Measurements from ENCODE around the gene KLHL6. TPM values are rescaled to one million over a fixed set of nuclear protein-coding genes. Genes with fewer than 3 reads are reported as not detected.

Gene KLHL6
- total RNA-seq, 1 experiment from 2014 or later, result not detected

- intact Hi-C loops (cut with micrococcal nuclease; ENCODE audit: unreplicated experiment), result no loop called here
- Histone ChIP-seq H3K4me1 (ENCODE audit: insufficient read depth, low read length, poor library complexity, severe bottlenecking) (no peaks in the 10 kb centered on the region), H3K27me3 (replicated peaks; ENCODE audit: insufficient read depth, low read depth, low read length, poor library complexity) (peaks cover 9% of the 10 kb centered on the region), H3K9me3 (ENCODE audit: low read depth, low read length, poor library complexity, severe bottlenecking) (no peaks in the 10 kb centered on the region), H3K27ac (ENCODE audit: low read depth, low read length, poor library complexity, severe bottlenecking) (no peak overlapping the region), H3K4me3 (ENCODE audit: low read depth, low read length, poor library complexity, severe bottlenecking) (no peak overlapping the region), H3K36me3 (ENCODE audit: insufficient read depth, low read length, poor library complexity, severe bottlenecking) (no peaks in the 10 kb centered on the region)
- no peak for DNase-seq (ENCODE audit: low spot score)
- TF ChIP-seq CTCF (conservative IDR thresholded peaks at IDR 0.05; ENCODE audit: low read depth, low read length) (no peak), EZH2 (IDR thresholded peaks at IDR 0.05; ENCODE audit: borderline replicate concordance, low read depth, low read length, poor library complexity, severe bottlenecking) (no peak)
- POLR2A ChIA-PET (ENCODE audit: low non-redundant PET), result no interaction called here
- CTCF ChIA-PET, result no interaction called here
- BruUV-seq (replicated peaks), result no TSS peak
These were observed 18.2 kb downstream of the KLHL6 start for GRCh38 chr3:183537295-183537730.

- H3K4me3 ChIP-seq (ENCODE audit: low read depth, low read length, poor library complexity, severe bottlenecking), result no peak overlapping the region
- no peaks in the 10 kb centered on the region for H3K36me3 ChIP-seq (ENCODE audit: insufficient read depth, low read length, poor library complexity, severe bottlenecking)
- H3K4me1 ChIP-seq (ENCODE audit: insufficient read depth, low read length, poor library complexity, severe bottlenecking), result no peaks in the 10 kb centered on the region
- H3K27me3 ChIP-seq (replicated peaks; ENCODE audit: insufficient read depth, low read depth, low read length, poor library complexity), result peaks cover 15% of the 10 kb centered on the region
- no TSS peak for BruUV-seq (replicated peaks)
- H3K9me3 ChIP-seq (ENCODE audit: low read depth, low read length, poor library complexity, severe bottlenecking), result no peaks in the 10 kb centered on the region
- H3K27ac ChIP-seq (ENCODE audit: low read depth, low read length, poor library complexity, severe bottlenecking), result no peak overlapping the region
- TF ChIP-seq CTCF (conservative IDR thresholded peaks at IDR 0.05; ENCODE audit: low read depth, low read length), result no peak
- TF ChIP-seq EZH2 (IDR thresholded peaks at IDR 0.05; ENCODE audit: borderline replicate concordance, low read depth, low read length, poor library complexity, severe bottlenecking), result no peak
- CTCF ChIA-PET, result no interaction called here
- DNase-seq (ENCODE audit: low spot score), result no peak
- intact Hi-C loops (cut with micrococcal nuclease; ENCODE audit: unreplicated experiment), result no loop called here
- POLR2A ChIA-PET (ENCODE audit: low non-redundant PET), result no interaction called here
These were observed 19.1 kb downstream of the KLHL6 start for GRCh38 chr3:183536238-183536880.

GRCh38 chr3:183534249-183534648 is 21.3 kb downstream of the KLHL6 start:
- H3K27ac ChIP-seq (ENCODE audit: low read depth, low read length, poor library complexity, severe bottlenecking), result no peak overlapping the region
- H3K9me3 ChIP-seq (ENCODE audit: low read depth, low read length, poor library complexity, severe bottlenecking), result no peaks in the 10 kb centered on the region
- no peak for DNase-seq (ENCODE audit: low spot score)
- H3K4me1 ChIP-seq (ENCODE audit: insufficient read depth, low read length, poor library complexity, severe bottlenecking), result no peaks in the 10 kb centered on the region
- intact Hi-C loops (cut with micrococcal nuclease; ENCODE audit: unreplicated experiment), result no loop called here
- no TSS peak for BruUV-seq (replicated peaks)
- CTCF ChIA-PET, result no interaction called here
- POLR2A ChIA-PET (ENCODE audit: low non-redundant PET), result no interaction called here
- peaks cover 15% of the 10 kb centered on the region for H3K27me3 ChIP-seq (replicated peaks; ENCODE audit: insufficient read depth, low read depth, low read length, poor library complexity)
- no peak overlapping the region for H3K4me3 ChIP-seq (ENCODE audit: low read depth, low read length, poor library complexity, severe bottlenecking)
- TF ChIP-seq EZH2 (IDR thresholded peaks at IDR 0.05; ENCODE audit: borderline replicate concordance, low read depth, low read length, poor library complexity, severe bottlenecking), result no peak
- TF ChIP-seq CTCF (conservative IDR thresholded peaks at IDR 0.05; ENCODE audit: low read depth, low read length), result no peak
- H3K36me3 ChIP-seq (ENCODE audit: insufficient read depth, low read length, poor library complexity, severe bottlenecking), result no peaks in the 10 kb centered on the region

Data from A673 (cell line).